Caco-2 (cell line): ENCODE data around the gene TSSK2. TPM values are rescaled to one million over a fixed set of nuclear protein-coding genes. Genes with fewer than 3 reads are reported as not detected.

Experiments
- BruUV-seq: library from RNA; stranded (reverse); fragments of 400-500 nt; replicated peaks from 2 replicates; lab custom pipeline; 2021; lab: Mats Ljungman, UMichigan
- CTCF ChIA-PET: fragments of 300-600 bp; sonication (Branson Sonifier 250); formaldehyde crosslinking; loops from one replicate; lab custom pipeline; 2022; ENCODE audit warnings: antibody characterized with exemption; lab: Charles Lee
- POLR2A ChIA-PET: fragments of 300-600 bp; sonication (Branson Sonifier 250); formaldehyde crosslinking; loops from one replicate; lab custom pipeline; 2022; ENCODE audit warnings: antibody characterized with exemption; lab: Charles Lee
- DNase-seq, 2 experiments: peaks; one replicate each; pipeline versions ENCODE4 v3.0.0 to v3.0.0-alpha.2; 2020 to 2022
- H3K27me3 ChIP-seq: replicated peaks from 2 replicates; pipeline ENCODE4 v1.6.0; 2011; ENCODE audit warnings: low read length; ENCODE audit not compliant: control insufficient read depth, insufficient read depth
- H3K36me3 ChIP-seq: 2 replicates; pipeline ENCODE4 v1.5.1; 2011; ENCODE audit warnings: low read length; ENCODE audit not compliant: control insufficient read depth, insufficient read depth
- H3K4me1 ChIP-seq: fragments of 250-450 bp; sonication (Bioruptor Pico); 2 replicates; pipeline ENCODE4 v1.5.1; 2020; ENCODE audit warnings: mild to moderate bottlenecking
- H3K4me3 ChIP-seq: 2 replicates; pipeline ENCODE4 v1.5.1; 2011; ENCODE audit warnings: low read depth, mild to moderate bottlenecking, control low read depth, low read length
- H3K9me3 ChIP-seq: fragments of 250-450 bp; sonication (Bioruptor Pico); 2 replicates; pipeline ENCODE4 v1.5.1; 2020; ENCODE audit warnings: mild to moderate bottlenecking, moderate library complexity
- H3K27ac Mint-ChIP-seq: one replicate; pipeline ENCODE4 v1.8.0; 2022; ENCODE audit warnings: mixed read lengths; ENCODE audit not compliant: unreplicated experiment
- H3K27me3 Mint-ChIP-seq: one replicate; pipeline ENCODE4 v1.8.0; 2022; ENCODE audit warnings: mixed read lengths; ENCODE audit not compliant: insufficient read depth, unreplicated experiment
- H3K36me3 Mint-ChIP-seq: one replicate; pipeline ENCODE4 v1.8.0; 2022; ENCODE audit warnings: mild to moderate bottlenecking, mixed read lengths; ENCODE audit not compliant: insufficient read depth, unreplicated experiment
- H3K4me1 Mint-ChIP-seq: one replicate; pipeline ENCODE4 v1.8.0; 2022; ENCODE audit warnings: low read depth, mixed read lengths; ENCODE audit not compliant: unreplicated experiment
- H3K4me3 Mint-ChIP-seq: one replicate; pipeline ENCODE4 v1.8.0; 2022; ENCODE audit warnings: mild to moderate bottlenecking, moderate library complexity, mixed read lengths; ENCODE audit not compliant: unreplicated experiment
- H3K9me3 Mint-ChIP-seq: one replicate; pipeline ENCODE4 v1.8.0; 2022; ENCODE audit warnings: mixed read lengths; ENCODE audit not compliant: unreplicated experiment
- intact Hi-C: fragments of 100-400 bp; cut with micrococcal nuclease; formaldehyde crosslinking; loops from one replicate; pipeline ENCODE4 v1.10.0; 2022; ENCODE audit not compliant: unreplicated experiment
- total RNA-seq: library from RNA; stranded (reverse); gene quantifications from 2 replicates; pipeline ENCODE4 v1.2.3, GENCODE V29; 2022
- TF ChIP-seq, protein P1 (sequence below), 2 experiments: fragments of 200-600 bp in 1 of 2; IDR thresholded peaks; 1 replicate in 1 of 2; 2 replicates in 1 of 2; pipeline versions ENCODE4 v1.5.1 to v1.8.0; 2011 to 2022; ENCODE audit warnings: antibody characterized with exemption in 1 of 2, control low read depth in 1 of 2, inconsistent platforms in 1 of 2, low read depth in 1 of 2, low read length in 1 of 2, mild to moderate bottlenecking in 1 of 2, moderate library complexity in 1 of 2; ENCODE audit not compliant: insufficient read depth in 1 of 2, severe bottlenecking in 1 of 2, unreplicated experiment in 1 of 2

Gene TSSK2
- total RNA-seq, 1 experiment from 2014 or later: not detected

DNA sequence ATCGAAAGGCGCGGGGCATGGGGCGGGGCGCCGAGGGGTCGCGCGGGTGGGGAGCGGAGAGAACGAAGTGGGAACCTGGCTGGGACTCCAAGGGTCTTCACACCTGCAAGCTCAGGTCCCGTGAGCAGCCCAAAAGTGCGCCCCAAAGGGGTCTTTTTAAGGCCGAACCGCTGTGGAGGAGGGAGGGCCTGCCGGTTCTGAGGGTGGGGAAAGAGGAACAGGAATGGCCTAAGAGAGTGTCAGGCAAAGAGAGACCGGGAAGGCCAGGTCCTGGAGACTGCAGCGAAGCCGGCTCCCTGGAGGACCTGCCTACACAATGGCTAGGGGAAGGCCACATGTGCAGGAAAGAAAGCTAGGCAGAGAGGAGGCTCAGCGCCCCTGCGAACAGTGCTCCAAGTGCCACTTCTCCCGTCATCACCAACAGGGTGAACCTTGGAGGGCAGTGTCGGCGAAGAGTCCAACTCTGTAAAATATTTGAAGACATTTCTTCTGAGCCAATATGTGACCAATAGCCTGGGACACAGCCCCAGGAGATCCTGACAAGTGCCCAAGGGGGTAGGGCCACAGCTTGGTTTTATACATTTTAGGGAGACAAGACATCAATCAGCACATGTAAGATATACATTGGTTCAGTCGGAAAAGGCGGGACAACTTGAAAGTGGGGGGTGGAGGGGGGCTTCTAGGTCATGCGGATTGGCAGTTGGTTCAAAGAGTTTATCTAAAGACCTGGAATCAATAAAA is 8.2 kb upstream of the TSSK2 start:
- CTCF ChIA-PET: interaction anchor here (0.6 to 2.1 kb wide), 3 partner anchors 12 to 46 kb away, joined by 3 to 8 read pairs (median 4); partner anchors contain the start of gene ESS2
- H3K4me3 ChIP-seq: peak overlapping the region; percentile 70
- TF ChIP-seq, protein P1, sequence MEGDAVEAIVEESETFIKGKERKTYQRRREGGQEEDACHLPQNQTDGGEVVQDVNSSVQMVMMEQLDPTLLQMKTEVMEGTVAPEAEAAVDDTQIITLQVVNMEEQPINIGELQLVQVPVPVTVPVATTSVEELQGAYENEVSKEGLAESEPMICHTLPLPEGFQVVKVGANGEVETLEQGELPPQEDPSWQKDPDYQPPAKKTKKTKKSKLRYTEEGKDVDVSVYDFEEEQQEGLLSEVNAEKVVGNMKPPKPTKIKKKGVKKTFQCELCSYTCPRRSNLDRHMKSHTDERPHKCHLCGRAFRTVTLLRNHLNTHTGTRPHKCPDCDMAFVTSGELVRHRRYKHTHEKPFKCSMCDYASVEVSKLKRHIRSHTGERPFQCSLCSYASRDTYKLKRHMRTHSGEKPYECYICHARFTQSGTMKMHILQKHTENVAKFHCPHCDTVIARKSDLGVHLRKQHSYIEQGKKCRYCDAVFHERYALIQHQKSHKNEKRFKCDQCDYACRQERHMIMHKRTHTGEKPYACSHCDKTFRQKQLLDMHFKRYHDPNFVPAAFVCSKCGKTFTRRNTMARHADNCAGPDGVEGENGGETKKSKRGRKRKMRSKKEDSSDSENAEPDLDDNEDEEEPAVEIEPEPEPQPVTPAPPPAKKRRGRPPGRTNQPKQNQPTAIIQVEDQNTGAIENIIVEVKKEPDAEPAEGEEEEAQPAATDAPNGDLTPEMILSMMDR (IDR thresholded peaks at IDR 0.05; ENCODE audit: insufficient read depth in 1 of 2, low read depth in 1 of 2, low read length in 1 of 2, severe bottlenecking in 1 of 2, unreplicated experiment in 1 of 2): no peak
- Mint-ChIP-seq H3K36me3 (peaks cover 21% of the 10 kb centered on the region), H3K4me1 (peaks cover 11% of the 10 kb centered on the region), H3K27ac (peak overlapping the region; percentile 59), H3K4me3 (peak overlapping the region; percentile 87), H3K27me3 (no peaks in the 10 kb centered on the region), H3K9me3 (no peaks in the 10 kb centered on the region)
- peaks cover 3% of the 10 kb centered on the region for H3K36me3 ChIP-seq
- no TSS peak for BruUV-seq
- intact Hi-C loops: loop anchor here (1.0 kb wide), 1 partner anchor 14 kb away; no protein-coding TSS in a partner anchor
- peaks cover 16% of the 10 kb centered on the region for H3K4me1 ChIP-seq
- peak in 1 of 2 experiments; percentile 45 for DNase-seq
- no peaks in the 10 kb centered on the region for H3K27me3 ChIP-seq
- H3K9me3 ChIP-seq: no peaks in the 10 kb centered on the region
- POLR2A ChIA-PET: interaction anchor here (1.6 kb wide), 1 partner anchor 21 kb away, joined by 11 read pairs; the partner anchor contains the start of gene ESS2

DNA sequence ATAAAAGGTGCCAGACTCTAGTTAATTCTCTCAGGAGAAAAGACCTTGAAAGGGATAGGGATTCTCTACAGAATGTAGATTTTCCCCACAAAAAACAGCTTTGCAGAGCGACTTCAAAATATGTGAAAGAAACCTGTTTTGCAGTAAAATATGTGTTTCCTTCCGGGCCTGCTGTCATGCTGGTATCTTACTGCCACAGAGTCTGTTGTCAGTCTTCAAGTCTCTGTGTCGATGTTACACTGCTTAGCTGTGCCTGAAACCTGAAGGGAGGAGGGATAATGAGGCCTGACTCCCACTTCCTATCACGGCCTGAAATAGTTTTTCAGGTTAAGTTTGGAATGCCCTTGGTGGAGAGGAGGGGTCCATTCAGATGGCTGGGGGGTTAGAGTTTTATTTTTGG is 7.2 kb upstream of the TSSK2 start:
- H3K4me1 ChIP-seq: peaks cover 16% of the 10 kb centered on the region
- CTCF ChIA-PET: no interaction called here
- H3K27ac Mint-ChIP-seq: no peak overlapping the region
- H3K27me3 Mint-ChIP-seq: no peaks in the 10 kb centered on the region
- TF ChIP-seq, protein P1 (IDR thresholded peaks at IDR 0.05; ENCODE audit: insufficient read depth in 1 of 2, low read depth in 1 of 2, low read length in 1 of 2, severe bottlenecking in 1 of 2, unreplicated experiment in 1 of 2): no peak
- H3K27me3 ChIP-seq: no peaks in the 10 kb centered on the region
- no peak for DNase-seq
- H3K4me1 Mint-ChIP-seq: peaks cover 11% of the 10 kb centered on the region
- H3K4me3 ChIP-seq: no peak overlapping the region
- no peak overlapping the region for H3K4me3 Mint-ChIP-seq
- no peaks in the 10 kb centered on the region for H3K9me3 ChIP-seq
- peaks cover 21% of the 10 kb centered on the region for H3K36me3 Mint-ChIP-seq
- BruUV-seq: no TSS peak
- no peaks in the 10 kb centered on the region for H3K36me3 ChIP-seq
- intact Hi-C loops: no loop called here
- POLR2A ChIA-PET: no interaction called here
- no peaks in the 10 kb centered on the region for H3K9me3 Mint-ChIP-seq

DNA sequence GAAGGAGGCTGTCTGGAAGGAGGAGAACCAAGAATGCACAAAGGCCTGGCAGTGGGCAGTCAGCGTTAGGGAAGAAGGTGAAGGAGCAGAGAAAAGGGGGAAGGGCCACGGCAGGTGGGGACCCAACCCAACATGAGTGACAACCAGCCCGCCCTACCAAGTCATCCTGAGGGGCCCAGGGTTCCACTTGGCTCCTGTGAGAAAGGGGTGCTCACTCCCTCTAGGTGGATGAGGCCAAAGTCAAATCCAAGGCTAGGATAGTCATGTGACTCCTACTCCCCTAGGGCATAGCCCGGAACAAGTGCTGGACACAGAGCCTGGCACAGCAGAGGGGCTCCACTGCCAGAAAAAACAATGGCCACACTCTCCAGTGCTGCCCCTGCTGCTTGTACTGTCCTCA is 6.7 kb upstream of the TSSK2 start:
- peaks cover 11% of the 10 kb centered on the region for H3K4me1 Mint-ChIP-seq
- peaks cover 21% of the 10 kb centered on the region for H3K36me3 Mint-ChIP-seq
- intact Hi-C loops: no loop called here
- peaks cover 16% of the 10 kb centered on the region for H3K4me1 ChIP-seq
- H3K9me3 ChIP-seq: no peaks in the 10 kb centered on the region
- CTCF ChIA-PET: no interaction called here
- TF ChIP-seq, protein P1 (IDR thresholded peaks at IDR 0.05; ENCODE audit: insufficient read depth in 1 of 2, low read depth in 1 of 2, low read length in 1 of 2, severe bottlenecking in 1 of 2, unreplicated experiment in 1 of 2): no peak
- POLR2A ChIA-PET: no interaction called here
- no TSS peak for BruUV-seq
- no peak overlapping the region for H3K4me3 ChIP-seq
- H3K27me3 ChIP-seq: no peaks in the 10 kb centered on the region
- no peak overlapping the region for H3K4me3 Mint-ChIP-seq
- H3K9me3 Mint-ChIP-seq: no peaks in the 10 kb centered on the region
- no peak overlapping the region for H3K27ac Mint-ChIP-seq
- DNase-seq: no peak
- H3K27me3 Mint-ChIP-seq: no peaks in the 10 kb centered on the region
- H3K36me3 ChIP-seq: no peaks in the 10 kb centered on the region
